Measurements from ENCODE around the gene PHF10. TPM values are rescaled to one million over a fixed set of nuclear protein-coding genes. Genes with fewer than 3 reads are reported as not detected.

The PHF10 gene
- total RNA-seq, 2 experiments from 2014 or later, result 72.9 to 74.2 TPM

DNA sequence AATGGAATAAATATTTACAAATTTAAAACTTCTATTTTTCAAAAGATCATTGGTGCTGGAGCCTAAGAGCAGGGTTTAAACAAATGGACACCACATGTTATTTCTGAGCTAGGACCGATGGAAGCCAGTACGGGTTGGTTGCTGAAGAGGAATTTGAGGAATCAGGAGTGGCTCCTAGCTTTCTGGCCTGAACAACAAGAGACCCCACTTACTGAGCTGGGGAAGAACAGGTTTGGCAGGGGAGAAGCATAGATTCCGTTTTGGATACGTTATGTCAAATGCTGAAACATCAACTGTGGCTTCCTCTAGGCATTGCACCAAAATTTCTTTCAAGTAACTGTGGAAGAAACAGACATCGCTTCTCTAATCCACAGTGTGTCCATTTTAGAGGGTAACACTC lies 29.2 kb downstream of the PHF10 start:
- Mint-ChIP-seq H3K4me3 (no peak overlapping the region), H3K27me3 (ENCODE audit: low read depth) (no peaks in the 10 kb centered on the region), H3K9me3 (peaks cover 11% of the 10 kb centered on the region), H3K27ac (no peak overlapping the region), H3K36me3 (ENCODE audit: low read depth) (peaks cover 42% of the 10 kb centered on the region), H3K4me1 (ENCODE audit: low read depth) (peaks cover 7% of the 10 kb centered on the region)
- CTCF ChIA-PET, result interaction anchor here (0.9 kb wide), 1 partner anchor 99 kb away, joined by 4 read pairs; no protein-coding TSS in a partner anchor
- intact Hi-C loops (cut with micrococcal nuclease), result no loop called here
- no peak for DNase-seq

GRCh38 chr6:169692516-169692915 lies 31.8 kb downstream of the PHF10 start:
- peaks cover under 1% of the 10 kb centered on the region for H3K4me1 Mint-ChIP-seq (ENCODE audit: low read depth)
- intact Hi-C loops (cut with micrococcal nuclease), result no loop called here
- H3K9me3 Mint-ChIP-seq, result peaks cover 11% of the 10 kb centered on the region
- DNase-seq, result no peak
- no peak overlapping the region for H3K4me3 Mint-ChIP-seq
- H3K27ac Mint-ChIP-seq, result no peak overlapping the region
- CTCF ChIA-PET, result interaction anchor here (0.7 to 0.9 kb wide), 2 partner anchors 16 to 301 kb away, joined by 3 to 4 read pairs; no protein-coding TSS in a partner anchor
- H3K36me3 Mint-ChIP-seq (ENCODE audit: low read depth), result peaks cover 49% of the 10 kb centered on the region
- H3K27me3 Mint-ChIP-seq (ENCODE audit: low read depth), result no peaks in the 10 kb centered on the region

- Mint-ChIP-seq H3K27me3 (ENCODE audit: low read depth) (no peaks in the 10 kb centered on the region), H3K9me3 (peaks cover 14% of the 10 kb centered on the region)
- intact Hi-C loops (cut with micrococcal nuclease), result no loop called here
Measured at GRCh38 chr6:169691260-169691659, 33.0 kb downstream of the PHF10 start.

DNA sequence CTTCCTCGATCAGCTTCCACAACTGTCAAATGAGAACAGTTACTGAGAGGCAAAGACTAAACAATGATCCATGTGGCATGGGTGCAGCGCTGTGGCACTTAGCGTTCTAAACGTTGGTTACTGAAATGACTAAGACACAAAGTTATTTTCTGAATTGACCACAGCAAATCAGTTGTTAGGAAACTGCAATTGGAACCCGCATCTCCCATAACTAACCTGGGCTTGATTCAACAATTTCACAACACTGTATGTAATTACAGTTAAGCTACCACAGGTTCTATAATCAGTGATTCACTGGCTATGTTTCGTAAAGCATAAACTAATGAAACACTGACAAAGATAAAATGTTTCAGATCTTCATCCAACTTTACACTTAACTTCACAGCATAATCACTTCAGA lies 35.0 kb downstream of the PHF10 start:
- no peak for DNase-seq
- intact Hi-C loops (cut with micrococcal nuclease), result no loop called here
- Mint-ChIP-seq H3K9me3 (peaks cover 22% of the 10 kb centered on the region), H3K4me1 (ENCODE audit: low read depth) (no peaks in the 10 kb centered on the region), H3K4me3 (no peak overlapping the region), H3K27me3 (ENCODE audit: low read depth) (no peaks in the 10 kb centered on the region), H3K36me3 (ENCODE audit: low read depth) (peaks cover 63% of the 10 kb centered on the region), H3K27ac (no peak overlapping the region)
- CTCF ChIA-PET, result no interaction called here

More at GRCh38 chr6:169691260-169691659, 33.0 kb downstream of the PHF10 start:
- CTCF ChIA-PET, result no interaction called here
- no peak overlapping the region for H3K27ac Mint-ChIP-seq
- H3K36me3 Mint-ChIP-seq (ENCODE audit: low read depth), result peaks cover 56% of the 10 kb centered on the region
- no peak for DNase-seq
- H3K4me3 Mint-ChIP-seq, result no peak overlapping the region
- H3K4me1 Mint-ChIP-seq (ENCODE audit: low read depth), result no peaks in the 10 kb centered on the region

GRCh38 chr6:169685860-169686259 lies 38.4 kb downstream of the PHF10 start:
- Mint-ChIP-seq H3K9me3 (peaks cover 15% of the 10 kb centered on the region), H3K4me1 (ENCODE audit: low read depth) (peaks cover 3% of the 10 kb centered on the region), H3K4me3 (no peak overlapping the region), H3K27ac (no peak overlapping the region), H3K36me3 (ENCODE audit: low read depth) (peaks cover 67% of the 10 kb centered on the region), H3K27me3 (ENCODE audit: low read depth) (no peaks in the 10 kb centered on the region)
- no peak for DNase-seq
- intact Hi-C loops (cut with micrococcal nuclease), result no loop called here
- CTCF ChIA-PET, result no interaction called here

DNA sequence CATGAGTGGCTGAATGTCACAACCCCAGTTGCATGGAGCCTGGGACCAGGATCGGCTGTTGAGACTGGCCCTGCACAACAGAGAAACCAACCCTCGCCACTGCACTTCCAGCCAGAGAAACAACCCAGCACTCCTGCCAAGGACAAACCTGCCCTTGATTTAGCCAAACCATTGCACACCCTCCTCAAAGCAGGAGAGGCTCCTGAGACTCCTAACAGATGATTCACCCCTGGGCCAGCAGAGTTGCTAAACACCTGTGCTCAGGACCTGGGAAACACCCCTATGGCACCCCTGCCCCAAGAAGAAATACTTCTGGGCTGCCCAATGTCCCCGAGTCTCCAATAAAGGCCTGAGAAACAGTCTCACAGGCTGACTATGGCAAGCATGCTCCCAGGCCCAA lies 40.2 kb downstream of the PHF10 start:
- Mint-ChIP-seq H3K36me3 (ENCODE audit: low read depth) (peaks cover 70% of the 10 kb centered on the region), H3K4me3 (no peak overlapping the region), H3K4me1 (ENCODE audit: low read depth) (peaks cover 3% of the 10 kb centered on the region), H3K9me3 (peaks cover 15% of the 10 kb centered on the region), H3K27ac (no peak overlapping the region), H3K27me3 (ENCODE audit: low read depth) (no peaks in the 10 kb centered on the region)
- intact Hi-C loops (cut with micrococcal nuclease), result no loop called here
- CTCF ChIA-PET, result no interaction called here
- no peak for DNase-seq

DNA sequence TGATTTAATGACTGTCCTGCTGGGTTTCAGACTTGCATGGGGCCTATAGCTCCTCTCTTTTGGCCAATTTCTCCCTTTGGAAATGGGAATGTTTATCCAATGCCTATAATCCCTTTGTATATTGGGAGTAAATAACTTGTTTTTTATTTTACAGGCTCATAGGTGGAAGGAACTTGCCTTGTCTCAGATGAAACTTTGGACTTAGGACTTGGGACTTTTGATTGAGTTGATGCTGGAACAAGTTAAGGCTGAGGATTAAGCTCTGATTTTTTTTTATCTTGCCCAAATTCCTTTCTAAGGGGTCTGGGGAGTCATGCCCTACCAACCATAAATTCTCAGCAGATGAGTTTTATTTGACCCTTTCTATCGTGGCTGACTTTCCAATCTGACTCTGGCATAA lies 46.0 kb downstream of the PHF10 start:
- Mint-ChIP-seq H3K4me1 (ENCODE audit: low read depth) (no peaks in the 10 kb centered on the region), H3K27me3 (ENCODE audit: low read depth) (no peaks in the 10 kb centered on the region), H3K9me3 (no peaks in the 10 kb centered on the region), H3K27ac (no peak overlapping the region), H3K36me3 (ENCODE audit: low read depth) (peaks cover 47% of the 10 kb centered on the region), H3K4me3 (no peak overlapping the region)
- intact Hi-C loops (cut with micrococcal nuclease), result no loop called here
- no peak for DNase-seq
- CTCF ChIA-PET, result interaction anchor here (1.0 kb wide), 1 partner anchor 23 kb away, joined by 3 read pairs; the partner anchor contains the start of genes C6orf120 and WDR27

GRCh38 chr6:169677096-169677495 lies 47.2 kb downstream of the PHF10 start:
- no peak for DNase-seq
- Mint-ChIP-seq H3K36me3 (ENCODE audit: low read depth) (peaks cover 38% of the 10 kb centered on the region), H3K9me3 (no peaks in the 10 kb centered on the region), H3K27ac (no peak overlapping the region), H3K27me3 (ENCODE audit: low read depth) (no peaks in the 10 kb centered on the region), H3K4me3 (no peak overlapping the region), H3K4me1 (ENCODE audit: low read depth) (no peaks in the 10 kb centered on the region)
- intact Hi-C loops (cut with micrococcal nuclease), result no loop called here
- CTCF ChIA-PET, result no interaction called here

- Mint-ChIP-seq H3K4me3 (no peak overlapping the region), H3K27ac (no peak overlapping the region), H3K9me3 (no peaks in the 10 kb centered on the region), H3K27me3 (ENCODE audit: low read depth) (no peaks in the 10 kb centered on the region), H3K36me3 (ENCODE audit: low read depth) (peaks cover 35% of the 10 kb centered on the region), H3K4me1 (ENCODE audit: low read depth) (peaks cover under 1% of the 10 kb centered on the region)
- CTCF ChIA-PET, result no interaction called here
- DNase-seq, result no peak
- intact Hi-C loops (cut with micrococcal nuclease), result no loop called here
Measured at GRCh38 chr6:169675011-169675410, 49.3 kb downstream of the PHF10 start.

DNA sequence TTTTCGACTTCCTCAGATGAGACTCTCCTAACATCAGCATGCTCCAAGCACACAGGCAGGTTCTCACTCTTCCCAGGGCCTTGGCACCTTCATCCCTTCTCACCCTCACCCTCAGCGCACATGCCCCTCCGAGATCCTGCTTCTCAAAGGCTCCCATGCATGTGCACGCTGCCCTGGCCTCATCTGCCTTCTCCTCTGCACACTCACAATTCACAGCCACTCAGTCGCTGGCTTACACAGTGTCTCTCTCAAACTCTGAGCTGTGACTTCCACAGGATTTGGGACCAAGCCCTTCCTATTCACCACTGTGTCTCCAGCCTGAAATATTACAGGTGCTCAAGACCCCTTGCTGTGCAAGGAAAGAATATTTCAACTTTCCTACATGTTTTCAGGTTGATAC lies 52.7 kb downstream of the PHF10 start:
- H3K36me3 Mint-ChIP-seq (ENCODE audit: low read depth), result peaks cover 31% of the 10 kb centered on the region
- no peaks in the 10 kb centered on the region for H3K9me3 Mint-ChIP-seq
- no peak overlapping the region for H3K4me3 Mint-ChIP-seq
- CTCF ChIA-PET, result no interaction called here
- intact Hi-C loops (cut with micrococcal nuclease), result no loop called here
- no peak overlapping the region for H3K27ac Mint-ChIP-seq
- no peaks in the 10 kb centered on the region for H3K27me3 Mint-ChIP-seq (ENCODE audit: low read depth)
- peaks cover 4% of the 10 kb centered on the region for H3K4me1 Mint-ChIP-seq (ENCODE audit: low read depth)
- DNase-seq, result no peak

GRCh38 chr6:169669889-169670288 lies 54.4 kb downstream of the PHF10 start:
- Mint-ChIP-seq H3K27me3 (ENCODE audit: low read depth) (no peaks in the 10 kb centered on the region), H3K4me3 (no peak overlapping the region), H3K36me3 (ENCODE audit: low read depth) (peaks cover 27% of the 10 kb centered on the region), H3K27ac (no peak overlapping the region), H3K9me3 (no peaks in the 10 kb centered on the region), H3K4me1 (ENCODE audit: low read depth) (peaks cover 4% of the 10 kb centered on the region)
- CTCF ChIA-PET, result no interaction called here
- intact Hi-C loops (cut with micrococcal nuclease), result no loop called here
- DNase-seq, result no peak

DNA sequence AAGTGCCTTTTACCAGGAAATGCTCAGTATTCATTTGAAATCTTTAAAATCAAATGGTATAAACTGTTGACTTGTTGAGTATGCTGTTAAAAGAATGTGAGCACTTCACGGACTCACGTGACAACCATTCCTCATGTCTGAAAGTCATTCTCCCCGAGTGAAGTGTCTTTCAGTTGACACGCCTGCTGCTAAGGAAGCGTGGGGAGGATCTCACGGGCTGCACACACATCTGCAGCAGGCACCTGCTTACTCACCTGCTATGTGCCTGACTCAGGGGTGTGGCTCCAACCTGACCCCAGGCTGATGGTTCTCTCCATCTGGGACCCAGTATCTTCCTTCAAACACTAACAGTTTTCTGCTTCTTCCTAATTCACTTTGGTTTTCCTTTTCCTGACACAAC lies 55.2 kb downstream of the PHF10 start:
- no peak overlapping the region for H3K27ac Mint-ChIP-seq
- CTCF ChIA-PET, result no interaction called here

GRCh38 chr6:169668203-169668847 lies 56.0 kb downstream of the PHF10 start:
- DNase-seq, result no peak
- CTCF ChIA-PET, result no interaction called here
- H3K27ac Mint-ChIP-seq, result no peak overlapping the region
- peaks cover 26% of the 10 kb centered on the region for H3K36me3 Mint-ChIP-seq (ENCODE audit: low read depth)
- H3K4me3 Mint-ChIP-seq, result no peak overlapping the region
- H3K4me1 Mint-ChIP-seq (ENCODE audit: low read depth), result peaks cover 4% of the 10 kb centered on the region
- H3K9me3 Mint-ChIP-seq, result no peaks in the 10 kb centered on the region
- intact Hi-C loops (cut with micrococcal nuclease), result no loop called here
- H3K27me3 Mint-ChIP-seq (ENCODE audit: low read depth), result no peaks in the 10 kb centered on the region

More for the DNA sequence above, 55.2 kb downstream of the PHF10 start:
- no peak for DNase-seq
- peaks cover 4% of the 10 kb centered on the region for H3K4me1 Mint-ChIP-seq (ENCODE audit: low read depth)
- H3K27me3 Mint-ChIP-seq (ENCODE audit: low read depth), result no peaks in the 10 kb centered on the region
- peaks cover 23% of the 10 kb centered on the region for H3K36me3 Mint-ChIP-seq (ENCODE audit: low read depth)
- H3K9me3 Mint-ChIP-seq, result no peaks in the 10 kb centered on the region
- no peak overlapping the region for H3K4me3 Mint-ChIP-seq
- intact Hi-C loops (cut with micrococcal nuclease), result no loop called here

All from activated naive CD4-positive, alpha-beta T cell treated with anti-CD3 and anti-CD28 coated beads for 36 hours (primary cell).